Upper lobe of left lung (tissue), 4 donors: Measurements from ENCODE around the gene LCE2A.

Experiments used
- CTCF ChIP-seq, 6 experiments: fragments of 450-650 bp in 4 of 6; fragments of 200-600 bp in 2 of 6; sonication (generic) in 2 of 6; IDR thresholded peaks; one replicate each; pipeline ENCODE4 v1.5.1; 2016 to 2019; ENCODE audit warnings: antibody characterized with exemption in 6 of 6
- POLR2A ChIP-seq, 4 donors: fragments of 450-650 bp; IDR thresholded peaks; one replicate each; pipeline ENCODE4 v1.5.1; 2016 to 2017; ENCODE audit warnings: antibody characterized with exemption in 4 of 4, mild to moderate bottlenecking in 2 of 4

GRCh38 chr1:152725261-152725660, 27.1 kb downstream of the LCE2A start:
- TF ChIP-seq CTCF (IDR thresholded peaks at IDR 0.05) = no peak
- TF ChIP-seq POLR2A (IDR thresholded peaks at IDR 0.05) = no peak
